ENCODE data around the gene CHKA. TPM values are rescaled to one million over a fixed set of nuclear protein-coding genes. Genes with fewer than 3 reads are reported as not detected.

Gene CHKA
- total RNA-seq, 2 donors from 2014 or later: 56.1 to 75.9 TPM

- no peak overlapping the region for H3K9ac ChIP-seq (ENCODE audit: extremely low read depth, low read length, poor library complexity, severe bottlenecking)
- H3K9me3 ChIP-seq (ENCODE audit: control insufficient read depth, low read length): no peaks in the 10 kb centered on the region
- Mint-ChIP-seq H3K9me3 (no peaks in the 10 kb centered on the region), H3K4me3 (no peak overlapping the region), H3K27me3 (ENCODE audit: insufficient read depth) (no peaks in the 10 kb centered on the region), H3K27ac (no peak overlapping the region), H3K36me3 (ENCODE audit: low read depth) (peaks cover 62% of the 10 kb centered on the region), H3K4me1 (no peaks in the 10 kb centered on the region)
- no peak overlapping the region for H3K27ac ChIP-seq (ENCODE audit: low read depth, low read length)
- peaks cover 73% of the 10 kb centered on the region for H3K36me3 ChIP-seq (ENCODE audit: control insufficient read depth, insufficient read depth, low read length)
- H3K27me3 ChIP-seq (ENCODE audit: control insufficient read depth, insufficient read depth, low read length, poor library complexity, severe bottlenecking): no peaks in the 10 kb centered on the region
- DNase-seq: no peak
- TF ChIP-seq CTCF (conservative IDR thresholded peaks at IDR 0.05): no peak
- no peaks in the 10 kb centered on the region for H3K4me1 ChIP-seq (ENCODE audit: control insufficient read depth, insufficient read depth, low read length)
- no peak overlapping the region for H3K4me3 ChIP-seq (ENCODE audit: low read length)
- WGBS, 2 experiments (ENCODE audit: insufficient coverage in 1 of 2, insufficient read length in 1 of 2): 86 to 95% methylated on average over 5 to 6 of the region's 6 CpGs
Observed at GRCh38 chr11:68167474-68167873, 46.3 kb upstream of the CHKA start.

GRCh38 chr11:68166969-68167368, 45.8 kb upstream of the CHKA start:
- H3K4me1 ChIP-seq (ENCODE audit: control insufficient read depth, insufficient read depth, low read length): no peaks in the 10 kb centered on the region
- no peak overlapping the region for H3K4me3 Mint-ChIP-seq
- H3K9me3 Mint-ChIP-seq: no peaks in the 10 kb centered on the region
- H3K9ac ChIP-seq (ENCODE audit: extremely low read depth, low read length, poor library complexity, severe bottlenecking): no peak overlapping the region
- no peaks in the 10 kb centered on the region for H3K9me3 ChIP-seq (ENCODE audit: control insufficient read depth, low read length)
- peaks cover 70% of the 10 kb centered on the region for H3K36me3 ChIP-seq (ENCODE audit: control insufficient read depth, insufficient read depth, low read length)
- no peak overlapping the region for H3K4me3 ChIP-seq (ENCODE audit: low read length)
- WGBS, 2 experiments (ENCODE audit: insufficient coverage in 1 of 2, insufficient read length in 1 of 2): 62 to 100% methylated on average over 1 to 3 of the region's 4 CpGs
- peaks cover 62% of the 10 kb centered on the region for H3K36me3 Mint-ChIP-seq (ENCODE audit: low read depth)
- no peak for DNase-seq
- H3K27me3 Mint-ChIP-seq (ENCODE audit: insufficient read depth): no peaks in the 10 kb centered on the region
- no peaks in the 10 kb centered on the region for H3K4me1 Mint-ChIP-seq
- no peak overlapping the region for H3K27ac ChIP-seq (ENCODE audit: low read depth, low read length)
- no peak overlapping the region for H3K27ac Mint-ChIP-seq
- TF ChIP-seq CTCF (conservative IDR thresholded peaks at IDR 0.05): no peak
- H3K27me3 ChIP-seq (ENCODE audit: control insufficient read depth, insufficient read depth, low read length, poor library complexity, severe bottlenecking): no peaks in the 10 kb centered on the region

- Histone ChIP-seq H3K27ac (ENCODE audit: low read depth, low read length) (no peak overlapping the region), H3K4me1 (ENCODE audit: control insufficient read depth, insufficient read depth, low read length) (no peaks in the 10 kb centered on the region), H3K27me3 (ENCODE audit: control insufficient read depth, insufficient read depth, low read length, poor library complexity, severe bottlenecking) (no peaks in the 10 kb centered on the region), H3K4me3 (ENCODE audit: low read length) (no peak overlapping the region), H3K9me3 (ENCODE audit: control insufficient read depth, low read length) (no peaks in the 10 kb centered on the region), H3K36me3 (ENCODE audit: control insufficient read depth, insufficient read depth, low read length) (peaks cover 57% of the 10 kb centered on the region), H3K9ac (ENCODE audit: extremely low read depth, low read length, poor library complexity, severe bottlenecking) (no peak overlapping the region)
- Mint-ChIP-seq H3K4me3 (no peak overlapping the region), H3K27me3 (ENCODE audit: insufficient read depth) (no peaks in the 10 kb centered on the region), H3K9me3 (no peaks in the 10 kb centered on the region), H3K27ac (no peak overlapping the region), H3K36me3 (ENCODE audit: low read depth) (peaks cover 62% of the 10 kb centered on the region), H3K4me1 (no peaks in the 10 kb centered on the region)
- 93 to 95% methylated on average over 4 of the region's 4 CpGs for WGBS, 2 experiments (ENCODE audit: insufficient coverage in 1 of 2, insufficient read length in 1 of 2)
- no peak for DNase-seq
- TF ChIP-seq CTCF (conservative IDR thresholded peaks at IDR 0.05): no peak
Observed at GRCh38 chr11:68165601-68166000, 44.4 kb upstream of the CHKA start.
